HUES48 (cell line): ENCODE results near the gene UGT1A8.
"Not testable (repeated sequence)": the region's sequence is repeated elsewhere in the genome, so short reads cannot be mapped to it uniquely, and the experiment has no call there.

Experiments used
- H3K27ac ChIP-seq: one replicate; pipeline ENCODE4 v1.7.0; 2013; ENCODE audit warnings: low read depth, low read length, inconsistent platforms
- H3K27me3 ChIP-seq: 2 replicates; pipeline ENCODE4 v1.6.1; 2013; ENCODE audit warnings: mild to moderate bottlenecking, low read length; ENCODE audit not compliant: control insufficient read depth, insufficient read depth
- H3K36me3 ChIP-seq: 2 replicates; pipeline ENCODE4 v1.6.1; 2013; ENCODE audit warnings: low read length; ENCODE audit not compliant: control insufficient read depth, insufficient read depth
- H3K4me1 ChIP-seq: 2 replicates; pipeline ENCODE4 v1.6.1; 2013; ENCODE audit warnings: mild to moderate bottlenecking, low read length; ENCODE audit not compliant: control insufficient read depth, insufficient read depth
- H3K4me3 ChIP-seq: 2 replicates; pipeline ENCODE4 v1.5.1; 2013; ENCODE audit warnings: mild to moderate bottlenecking, low read depth, low read length
- H3K9ac ChIP-seq: 2 replicates; pipeline ENCODE4 v1.6.1; 2013; ENCODE audit warnings: mild to moderate bottlenecking, low read depth, low read length, moderate library complexity
- H3K9me3 ChIP-seq: 2 replicates; pipeline ENCODE4 v1.6.1; 2013; ENCODE audit warnings: low read length; ENCODE audit not compliant: control insufficient read depth, insufficient read depth

The UGT1A8 gene

DNA sequence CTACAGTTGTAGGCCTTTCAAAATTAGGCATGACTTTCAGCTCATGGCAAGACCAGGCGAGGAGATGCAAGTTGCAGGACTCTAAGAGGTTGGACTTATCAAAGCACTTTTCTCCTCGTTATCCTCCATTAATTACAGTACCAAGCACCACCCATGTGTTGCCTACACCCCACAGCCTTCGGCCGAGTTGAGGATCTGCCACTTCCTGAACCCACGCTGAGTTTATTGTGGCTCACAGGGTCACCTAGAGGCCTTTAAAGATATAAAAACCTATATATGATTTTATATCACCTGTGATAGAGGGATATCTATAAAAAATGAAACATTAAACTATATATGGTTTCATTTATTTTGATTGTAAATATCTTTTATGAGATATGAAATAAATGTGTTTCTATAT lies 21.4 kb downstream of the UGT1A8 start:
- H3K27me3 ChIP-seq = no peaks in the 10 kb centered on the region
- peaks cover 8% of the 10 kb centered on the region for H3K9me3 ChIP-seq
- no peaks in the 10 kb centered on the region for H3K4me1 ChIP-seq
- H3K4me3 ChIP-seq = no peak overlapping the region
- no peak overlapping the region for H3K9ac ChIP-seq
- no peak overlapping the region for H3K27ac ChIP-seq
- no peaks in the 10 kb centered on the region for H3K36me3 ChIP-seq

DNA sequence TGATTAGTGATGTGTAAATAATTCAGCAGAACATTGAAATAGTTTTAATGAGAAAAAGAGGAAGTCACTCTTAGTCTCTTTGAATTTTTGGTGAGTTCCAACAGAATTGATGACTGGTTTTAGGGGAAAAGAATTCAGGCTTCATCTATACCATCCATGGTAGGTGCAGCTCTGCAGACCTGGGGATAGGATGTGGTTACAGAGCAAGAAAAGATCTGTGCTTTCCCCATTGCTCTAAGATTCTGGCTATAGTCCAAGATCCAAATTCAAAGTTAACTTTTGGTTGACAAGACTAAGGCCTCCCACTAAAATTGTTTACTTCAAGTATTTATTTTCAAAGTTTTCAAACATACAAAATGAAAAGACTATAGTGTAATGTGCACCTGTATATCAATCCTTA lies 22.4 kb downstream of the UGT1A8 start:
- H3K27me3 ChIP-seq = no peaks in the 10 kb centered on the region
- H3K27ac ChIP-seq = no peak overlapping the region
- H3K36me3 ChIP-seq = no peaks in the 10 kb centered on the region
- H3K9me3 ChIP-seq = peaks cover 11% of the 10 kb centered on the region
- H3K4me1 ChIP-seq = no peaks in the 10 kb centered on the region
- H3K4me3 ChIP-seq = no peak overlapping the region
- H3K9ac ChIP-seq = no peak overlapping the region

DNA sequence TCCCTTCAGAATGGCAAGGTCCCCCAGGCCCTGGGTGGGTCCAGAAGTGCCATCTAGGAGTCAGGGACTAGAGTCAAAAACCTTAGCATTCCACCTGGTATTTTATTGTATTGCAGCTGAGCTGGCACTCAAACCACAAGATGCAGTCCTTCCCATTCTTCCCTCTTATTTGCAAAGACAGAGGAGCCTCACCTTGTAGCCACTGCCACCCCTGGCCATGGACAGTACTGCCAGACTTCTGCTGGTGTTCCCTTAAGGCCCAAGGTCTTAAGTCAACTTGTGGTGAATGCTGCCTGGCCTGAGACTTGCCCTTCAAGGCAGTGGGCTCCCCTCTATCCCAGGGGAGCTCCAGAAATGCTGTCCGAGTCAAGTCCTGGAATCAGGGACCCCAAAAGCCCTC lies 25.7 kb downstream of the UGT1A8 start:
- Histone ChIP-seq H3K4me1 (no peaks in the 10 kb centered on the region), H3K9me3 (peaks cover 25% of the 10 kb centered on the region), H3K36me3 (no peaks in the 10 kb centered on the region), H3K27ac (no peak overlapping the region), H3K9ac (no peak overlapping the region), H3K4me3 (no peak overlapping the region), H3K27me3 (no peaks in the 10 kb centered on the region)

DNA sequence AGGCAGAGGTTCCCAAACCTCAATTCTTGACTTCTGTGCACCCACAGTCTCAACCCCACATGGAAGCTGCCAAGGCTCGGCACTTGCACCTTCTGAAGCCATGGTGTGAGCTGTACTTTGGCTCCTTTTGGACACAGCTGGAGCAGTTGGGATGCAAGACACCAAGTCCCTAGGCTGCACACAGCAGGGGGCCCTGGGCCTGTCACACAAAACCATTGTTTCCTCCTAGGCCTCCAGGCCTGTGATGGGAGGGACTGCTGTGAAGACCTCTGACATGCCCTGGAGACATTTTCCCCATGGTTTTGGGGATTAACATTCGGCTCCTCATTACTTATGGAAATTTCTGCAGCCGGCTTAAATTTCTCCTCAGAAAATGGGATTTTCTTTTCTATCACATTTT lies 28.6 kb downstream of the UGT1A8 start:
- not testable (repeated sequence) for H3K27me3 ChIP-seq, H3K27ac ChIP-seq, H3K4me1 ChIP-seq, H3K9ac ChIP-seq, H3K4me3 ChIP-seq, H3K36me3 ChIP-seq
- peaks cover 28% of the 10 kb centered on the region for H3K9me3 ChIP-seq

DNA sequence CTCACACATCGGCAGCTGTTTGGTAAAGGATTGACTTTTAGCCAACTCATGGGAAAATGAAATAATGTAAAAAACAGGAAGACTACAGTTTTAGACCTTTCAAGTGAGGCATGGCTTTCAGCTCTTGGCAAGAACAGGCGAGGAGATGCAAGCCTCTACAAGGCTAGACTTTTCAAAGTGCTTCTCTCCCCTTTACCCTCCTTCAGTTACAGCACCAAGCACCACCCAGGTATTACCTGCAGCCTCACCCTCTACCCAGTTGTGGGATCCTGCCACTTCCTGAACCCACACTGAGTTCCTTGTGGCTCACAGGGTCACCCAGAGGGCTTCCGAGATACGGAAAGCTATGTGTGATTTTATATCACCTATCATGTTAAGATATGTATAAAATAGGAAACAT lies 33.5 kb downstream of the UGT1A8 start:
- Histone ChIP-seq H3K9ac (no peak overlapping the region), H3K4me1 (no peaks in the 10 kb centered on the region), H3K27ac (no peak overlapping the region), H3K27me3 (no peaks in the 10 kb centered on the region), H3K4me3 (no peak overlapping the region), H3K9me3 (peaks cover 13% of the 10 kb centered on the region; the same call in 1 of the 2 replicates), H3K36me3 (no peaks in the 10 kb centered on the region)

DNA sequence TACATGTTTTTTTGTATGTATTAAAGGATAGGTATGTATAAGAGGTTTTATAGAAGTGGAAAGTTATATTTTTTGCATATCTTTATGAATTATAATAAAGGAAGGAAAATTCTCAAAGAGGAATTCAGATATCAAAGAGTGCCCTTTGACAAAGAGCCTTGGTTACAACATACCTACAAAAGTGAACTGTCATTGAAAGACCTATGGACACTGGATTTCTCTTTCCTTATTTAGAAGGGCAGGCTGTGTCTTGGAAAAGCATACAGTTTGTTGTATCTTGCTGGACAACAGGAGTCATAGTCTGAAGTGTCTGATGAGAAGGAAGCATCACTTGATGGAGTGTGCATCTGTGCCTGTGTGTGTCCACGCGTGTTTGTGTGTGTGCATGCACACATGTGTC lies 34.0 kb downstream of the UGT1A8 start:
- Histone ChIP-seq H3K4me3 (no peak overlapping the region), H3K27ac (no peak overlapping the region), H3K9ac (no peak overlapping the region), H3K36me3 (no peaks in the 10 kb centered on the region), H3K27me3 (no peaks in the 10 kb centered on the region), H3K4me1 (no peaks in the 10 kb centered on the region), H3K9me3 (peaks cover 9% of the 10 kb centered on the region; the same call in 1 of the 2 replicates)

DNA sequence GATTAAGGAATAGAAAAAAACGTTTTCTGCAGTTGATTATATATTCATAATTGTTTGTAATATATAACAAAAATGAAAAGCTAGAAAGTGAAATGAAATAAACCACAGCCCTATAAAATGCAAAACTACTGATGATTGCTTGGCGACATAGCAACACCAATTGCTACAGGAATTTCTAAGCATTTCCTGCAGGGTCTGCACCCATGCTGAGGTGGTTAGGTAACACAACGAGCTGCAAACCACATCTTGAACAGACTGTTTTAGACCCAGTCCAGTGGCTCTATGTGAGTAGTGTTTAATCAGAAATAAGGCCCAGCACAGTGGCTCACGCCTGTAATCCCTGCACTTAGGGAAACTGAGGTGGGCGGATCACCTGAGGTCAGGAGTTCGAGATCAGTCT lies 37.1 kb downstream of the UGT1A8 start:
- H3K9me3 ChIP-seq = peaks cover 2% of the 10 kb centered on the region; the same call in 1 of the 2 replicates
- H3K4me1 ChIP-seq = no peaks in the 10 kb centered on the region
- H3K27me3 ChIP-seq = no peaks in the 10 kb centered on the region
- H3K9ac ChIP-seq = no peak overlapping the region
- H3K27ac ChIP-seq = no peak overlapping the region
- no peaks in the 10 kb centered on the region for H3K36me3 ChIP-seq
- no peak overlapping the region for H3K4me3 ChIP-seq

DNA sequence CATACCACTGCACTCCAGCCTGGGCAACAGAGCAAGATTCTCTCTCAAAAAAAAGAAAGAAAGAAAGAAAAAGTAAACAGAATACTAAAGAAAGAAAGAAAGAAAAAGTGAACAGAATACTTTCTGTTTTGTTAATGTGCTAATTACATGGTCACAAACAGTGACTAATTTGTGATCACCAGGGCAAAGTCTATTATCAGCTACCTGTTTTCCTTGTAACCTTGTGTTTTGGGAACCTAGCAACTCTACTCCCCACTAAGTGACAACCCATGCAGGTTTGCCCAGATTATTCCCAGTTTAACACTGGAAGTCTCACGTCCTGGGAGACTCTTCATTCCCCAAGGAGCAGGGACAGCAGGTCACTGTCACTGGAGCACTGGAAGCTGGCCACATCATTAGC lies 37.6 kb downstream of the UGT1A8 start:
- no peak overlapping the region for H3K4me3 ChIP-seq
- no peaks in the 10 kb centered on the region for H3K36me3 ChIP-seq
- no peak overlapping the region for H3K9ac ChIP-seq
- H3K9me3 ChIP-seq = no peaks in the 10 kb centered on the region
- H3K27ac ChIP-seq = no peak overlapping the region
- H3K4me1 ChIP-seq = no peaks in the 10 kb centered on the region
- no peaks in the 10 kb centered on the region for H3K27me3 ChIP-seq

DNA sequence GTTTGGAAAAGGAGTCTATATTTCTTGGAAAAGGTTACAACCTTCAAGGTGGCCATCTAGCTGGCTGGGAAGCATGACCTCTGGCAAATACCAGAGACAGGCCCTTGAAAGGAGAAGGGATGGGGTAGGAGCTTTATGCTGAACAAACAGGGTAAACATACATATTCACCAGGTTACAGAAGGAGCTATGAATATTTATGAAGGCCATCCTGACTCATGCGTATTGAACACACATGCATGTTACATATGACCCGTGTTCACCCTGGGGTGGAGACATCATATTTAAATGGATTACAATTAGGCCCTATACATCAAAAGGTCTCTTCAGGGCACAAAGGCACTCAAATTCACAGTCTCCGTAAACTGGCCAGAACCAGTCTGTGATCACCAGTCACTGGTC lies 38.5 kb downstream of the UGT1A8 start:
- H3K27ac ChIP-seq, H3K9ac ChIP-seq, H3K9me3 ChIP-seq, H3K27me3 ChIP-seq, H3K36me3 ChIP-seq, H3K4me1 ChIP-seq, H3K4me3 ChIP-seq: not testable (repeated sequence)

DNA sequence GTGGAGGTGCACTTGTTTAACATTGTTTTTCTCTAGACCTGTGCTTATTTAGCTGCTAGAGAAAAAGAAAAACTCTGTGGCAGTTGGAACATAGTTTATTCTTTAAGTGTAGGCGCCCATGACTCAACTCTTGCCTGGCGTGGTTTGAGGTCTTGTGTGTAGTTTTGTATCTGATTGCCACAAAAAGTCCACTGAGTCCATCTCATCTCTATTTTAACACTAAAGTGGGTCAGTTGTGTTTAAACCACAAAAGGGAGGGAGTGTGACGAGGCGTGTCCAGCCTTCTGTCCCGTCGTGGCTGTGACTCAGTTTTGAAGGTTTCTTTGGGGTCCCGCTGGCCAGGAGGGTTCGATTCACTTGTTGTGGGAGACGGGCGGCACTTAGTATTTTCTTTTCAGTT lies 39.0 kb downstream of the UGT1A8 start:
- Histone ChIP-seq H3K27me3 (no peaks in the 10 kb centered on the region), H3K4me1 (no peaks in the 10 kb centered on the region), H3K9me3 (no peaks in the 10 kb centered on the region), H3K9ac (no peak overlapping the region), H3K4me3 (no peak overlapping the region), H3K27ac (no peak overlapping the region), H3K36me3 (no peaks in the 10 kb centered on the region)

DNA sequence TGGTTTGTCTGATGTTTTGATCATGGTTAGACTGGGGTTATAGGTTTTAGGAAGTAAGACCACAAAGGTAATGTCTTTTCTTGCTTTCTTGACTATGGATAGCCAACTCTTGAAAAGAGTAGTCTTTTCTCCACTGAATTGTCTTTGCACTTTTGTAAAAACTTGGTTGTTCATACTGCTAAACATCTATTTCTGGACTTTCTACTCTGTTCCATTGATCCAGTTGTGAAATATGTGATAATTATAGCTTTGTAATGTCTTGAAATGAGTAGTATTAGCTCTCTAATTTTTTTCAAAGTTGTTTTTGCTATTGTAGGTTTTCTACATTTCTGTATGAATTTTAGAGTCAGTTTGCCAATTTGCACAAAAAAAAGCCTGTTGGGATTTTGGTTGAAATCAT lies 41.2 kb downstream of the UGT1A8 start:
- H3K27ac ChIP-seq = no peak overlapping the region
- no peaks in the 10 kb centered on the region for H3K36me3 ChIP-seq
- no peak overlapping the region for H3K9ac ChIP-seq
- H3K4me1 ChIP-seq = no peaks in the 10 kb centered on the region
- H3K27me3 ChIP-seq = no peaks in the 10 kb centered on the region
- H3K9me3 ChIP-seq = no peaks in the 10 kb centered on the region
- no peak overlapping the region for H3K4me3 ChIP-seq

DNA sequence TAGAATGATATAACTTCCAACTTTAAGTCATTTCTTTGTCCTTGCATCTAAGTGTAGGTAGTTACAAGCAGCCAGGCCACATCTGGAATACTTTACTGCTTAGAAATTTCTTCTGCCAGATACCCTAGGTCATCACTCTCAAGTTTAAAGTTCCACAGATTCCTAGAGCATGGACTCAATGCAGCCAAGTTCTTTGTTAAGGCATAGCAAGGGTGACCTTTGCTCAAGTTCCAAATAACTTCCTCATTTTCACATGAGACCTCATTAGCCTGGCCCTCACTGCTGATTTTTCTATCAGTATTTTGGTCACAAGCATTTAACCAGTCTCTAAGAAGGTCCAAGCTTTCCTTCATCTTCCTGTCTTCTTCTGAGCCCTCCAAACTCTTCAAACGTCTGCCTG lies 46.5 kb downstream of the UGT1A8 start:
- Histone ChIP-seq H3K4me1 (no peaks in the 10 kb centered on the region), H3K27ac (no peak overlapping the region), H3K36me3 (no peaks in the 10 kb centered on the region), H3K4me3 (no peak overlapping the region), H3K27me3 (no peaks in the 10 kb centered on the region), H3K9ac (no peak overlapping the region), H3K9me3 (peaks cover 3% of the 10 kb centered on the region; the same call in 1 of the 2 replicates)
